Adrenal gland (tissue), 5 donors: ENCODE measurements around the gene MAVS.

Experiments
- POLR2A ChIP-seq, 2 donors: fragments of 450-650 bp; IDR thresholded peaks; one replicate each; pipeline ENCODE4 v1.6.1; 2017; ENCODE audit warnings: antibody characterized with exemption in 2 of 2, mild to moderate bottlenecking in 2 of 2, moderate library complexity in 1 of 2
- TF ChIP-seq, protein P1 (sequence below), 6 experiments: fragments of 450-650 bp in 4 of 6; fragments of 200-600 bp in 2 of 6; sonication (generic) in 1 of 6; IDR thresholded peaks; 1 replicate in 5 of 6; 2 replicates in 1 of 6; pipeline versions ENCODE4 v1.5.1 to v1.8.0; 2016 to 2021; ENCODE audit warnings: antibody characterized with exemption in 6 of 6, mild to moderate bottlenecking in 2 of 6, moderate library complexity in 1 of 6
- donor health status: DM: no; HTN: no; CAD: no.

DNA sequence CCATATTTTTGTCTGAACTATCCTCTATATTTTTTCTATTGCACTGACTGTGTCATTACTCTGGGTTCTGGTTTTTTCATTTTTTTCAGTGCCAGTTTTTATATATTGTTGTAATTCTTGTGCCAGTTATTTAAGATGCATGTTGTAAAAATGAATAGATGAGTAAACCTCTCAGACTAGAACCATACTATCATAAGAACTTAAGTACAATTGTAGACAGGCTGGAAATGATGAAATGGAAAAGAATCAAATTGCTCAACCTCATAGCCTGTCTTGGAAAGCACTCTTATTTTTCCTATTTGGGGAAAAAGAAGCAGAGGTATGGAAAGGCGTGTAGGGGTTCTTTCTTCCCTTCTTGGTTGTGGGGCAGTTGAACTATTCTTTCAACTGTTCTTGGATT is 72.7 kb downstream of the MAVS start:
- no peak for TF ChIP-seq POLR2A (IDR thresholded peaks at IDR 0.05)
- TF ChIP-seq, protein P1, sequence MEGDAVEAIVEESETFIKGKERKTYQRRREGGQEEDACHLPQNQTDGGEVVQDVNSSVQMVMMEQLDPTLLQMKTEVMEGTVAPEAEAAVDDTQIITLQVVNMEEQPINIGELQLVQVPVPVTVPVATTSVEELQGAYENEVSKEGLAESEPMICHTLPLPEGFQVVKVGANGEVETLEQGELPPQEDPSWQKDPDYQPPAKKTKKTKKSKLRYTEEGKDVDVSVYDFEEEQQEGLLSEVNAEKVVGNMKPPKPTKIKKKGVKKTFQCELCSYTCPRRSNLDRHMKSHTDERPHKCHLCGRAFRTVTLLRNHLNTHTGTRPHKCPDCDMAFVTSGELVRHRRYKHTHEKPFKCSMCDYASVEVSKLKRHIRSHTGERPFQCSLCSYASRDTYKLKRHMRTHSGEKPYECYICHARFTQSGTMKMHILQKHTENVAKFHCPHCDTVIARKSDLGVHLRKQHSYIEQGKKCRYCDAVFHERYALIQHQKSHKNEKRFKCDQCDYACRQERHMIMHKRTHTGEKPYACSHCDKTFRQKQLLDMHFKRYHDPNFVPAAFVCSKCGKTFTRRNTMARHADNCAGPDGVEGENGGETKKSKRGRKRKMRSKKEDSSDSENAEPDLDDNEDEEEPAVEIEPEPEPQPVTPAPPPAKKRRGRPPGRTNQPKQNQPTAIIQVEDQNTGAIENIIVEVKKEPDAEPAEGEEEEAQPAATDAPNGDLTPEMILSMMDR (IDR thresholded peaks at IDR 0.05): no peak
